HepG2 (cell line): ENCODE data around the gene RTBDN. TPM values are rescaled to one million over a fixed set of nuclear protein-coding genes. Genes with fewer than 3 reads are reported as not detected.
A peak's percentile ranks its signal among the peaks of the same experiment; 100 is the strongest.

ENCODE experiments used
- CBX1 ChIP-seq: IDR thresholded peaks from one replicate; pipeline ENCODE4 v1.6.1; 2016; ENCODE audit warnings: antibody characterized with exemption, low read depth
- CBX5 ChIP-seq: sonication (generic); formaldehyde crosslinking; IDR thresholded peaks from 2 replicates; pipeline ENCODE4 v1.4.0; 2020; ENCODE audit warnings: missing genetic modification reagents, borderline replicate concordance
- HMG20A ChIP-seq: IDR thresholded peaks from 2 replicates; pipeline ENCODE4 v1.6.1; 2016; ENCODE audit warnings: borderline replicate concordance
- HNRNPK ChIP-seq: fragments of 200-400 bp; formaldehyde crosslinking; IDR thresholded peaks from 2 replicates; pipeline ENCODE4 v1.6.1; 2018; ENCODE audit warnings: low read length, low read depth, moderate library complexity, mild to moderate bottlenecking; ENCODE audit not compliant: poor library complexity, severe bottlenecking
- MXD4 ChIP-seq: IDR thresholded peaks from 2 replicates; pipeline ENCODE4 v1.6.1; 2016; ENCODE audit warnings: mild to moderate bottlenecking, missing biosample characterization, missing genetic modification reagents
- NFATC3 ChIP-seq: sonication (generic); formaldehyde crosslinking; IDR thresholded peaks from 2 replicates; pipeline ENCODE4 v1.5.1; 2020; ENCODE audit warnings: mild to moderate bottlenecking, missing genetic modification reagents
- NFRKB ChIP-seq: fragments of 450-650 bp; IDR thresholded peaks from 2 replicates; pipeline ENCODE4 v1.6.1; 2017
- RXRB ChIP-seq: IDR thresholded peaks from 2 replicates; pipeline ENCODE4 v1.6.1; 2016; ENCODE audit warnings: borderline replicate concordance, missing genetic modification reagents, missing compliant biosample characterization
- ZFP36 ChIP-seq: fragments of 150-350 bp; IDR thresholded peaks from 2 replicates; pipeline ENCODE4 v1.6.1; 2018; ENCODE audit warnings: borderline replicate concordance, low read length, low read depth; ENCODE audit not compliant: partially characterized antibody
- ZNF143 ChIP-seq: sonication (generic); formaldehyde crosslinking; IDR thresholded peaks from 2 replicates; pipeline ENCODE4 v1.4.0; 2020; ENCODE audit warnings: missing genetic modification reagents
- ZNF234 ChIP-seq: sonication (generic); formaldehyde crosslinking; conservative IDR thresholded peaks from 2 replicates; pipeline ENCODE4 v1.5.1; 2020; ENCODE audit warnings: mild to moderate bottlenecking, missing genetic modification reagents
- ZNF431 ChIP-seq: sonication (generic); formaldehyde crosslinking; IDR thresholded peaks from 2 replicates; pipeline ENCODE4 v1.9.0; 2022; ENCODE audit warnings: missing genetic modification reagents, low read depth, mild to moderate bottlenecking, borderline replicate concordance
- ZNF749 ChIP-seq: sonication (generic); formaldehyde crosslinking; IDR thresholded peaks from 2 replicates; pipeline ENCODE4 v1.8.0; 2022; ENCODE audit warnings: mild to moderate bottlenecking, missing genetic modification reagents, moderate library complexity, borderline replicate concordance
- polyA plus RNA-seq, 8 experiments: library from polyadenylated mRNA; depleted of rRNA in 3 of 8; stranded (reverse) in 7 of 8; unstranded in 1 of 8; fragments of >200 nt; fragmentation: Illumina TruSeq in 4 of 8; extraction: Trizol in 4 of 8; gene quantifications; 2 replicates each; pipeline versions ENCODE4 v1.2.1 to v1.2.3, GENCODE V29; 2011 to 2016; ENCODE audit warnings: low read depth in 4 of 8, missing spikeins in 1 of 8, mixed read lengths in 1 of 8; ENCODE audit not compliant: insufficient read depth in 1 of 8
- total RNA-seq, 5 experiments: library from RNA; depleted of rRNA; stranded (reverse); fragments of >200 nt; fragmentation: Illumina TruSeq; extraction: Trizol; gene quantifications; 2 replicates each; pipeline ENCODE4 v1.2.3, GENCODE V29; 2016; ENCODE audit warnings: low read depth in 1 of 5
- TF ChIP-seq, protein P1 (sequence below): fragments of 450-650 bp; IDR thresholded peaks from 2 replicates; pipeline ENCODE4 v1.6.1; 2017
- TF ChIP-seq, protein P2 (sequence below): IDR thresholded peaks from 2 replicates; pipeline ENCODE4 v1.6.1; 2016
- TF ChIP-seq, protein P3 (sequence below): sonication (generic); formaldehyde crosslinking; IDR thresholded peaks from 2 replicates; pipeline ENCODE4 v1.4.0; 2020; ENCODE audit warnings: mild to moderate bottlenecking, missing genetic modification reagents
- TF ChIP-seq, protein P4 (sequence below): sonication (generic); formaldehyde crosslinking; IDR thresholded peaks from 2 replicates; pipeline ENCODE4 v1.4.0; 2020; ENCODE audit warnings: mild to moderate bottlenecking, missing genetic modification reagents
- TF ChIP-seq, protein P5 (sequence below): sonication (generic); formaldehyde crosslinking; IDR thresholded peaks from 2 replicates; pipeline ENCODE4 v1.4.0; 2020; ENCODE audit warnings: missing genetic modification reagents
- TF ChIP-seq, protein P6 (sequence below): sonication (generic); formaldehyde crosslinking; IDR thresholded peaks from 2 replicates; pipeline ENCODE4 v1.4.0; 2020; ENCODE audit warnings: missing genetic modification reagents
- TF ChIP-seq, protein P7 (sequence below): IDR thresholded peaks from 2 replicates; pipeline ENCODE4 v1.6.1; 2016; ENCODE audit warnings: control low read depth

RTBDN gene
- total and polyA plus RNA-seq, 2 of the 13 experiments (the other 11 are each of a cell fraction or from before 2014, with no cell fraction given), result 0.27 to 0.48 TPM

DNA sequence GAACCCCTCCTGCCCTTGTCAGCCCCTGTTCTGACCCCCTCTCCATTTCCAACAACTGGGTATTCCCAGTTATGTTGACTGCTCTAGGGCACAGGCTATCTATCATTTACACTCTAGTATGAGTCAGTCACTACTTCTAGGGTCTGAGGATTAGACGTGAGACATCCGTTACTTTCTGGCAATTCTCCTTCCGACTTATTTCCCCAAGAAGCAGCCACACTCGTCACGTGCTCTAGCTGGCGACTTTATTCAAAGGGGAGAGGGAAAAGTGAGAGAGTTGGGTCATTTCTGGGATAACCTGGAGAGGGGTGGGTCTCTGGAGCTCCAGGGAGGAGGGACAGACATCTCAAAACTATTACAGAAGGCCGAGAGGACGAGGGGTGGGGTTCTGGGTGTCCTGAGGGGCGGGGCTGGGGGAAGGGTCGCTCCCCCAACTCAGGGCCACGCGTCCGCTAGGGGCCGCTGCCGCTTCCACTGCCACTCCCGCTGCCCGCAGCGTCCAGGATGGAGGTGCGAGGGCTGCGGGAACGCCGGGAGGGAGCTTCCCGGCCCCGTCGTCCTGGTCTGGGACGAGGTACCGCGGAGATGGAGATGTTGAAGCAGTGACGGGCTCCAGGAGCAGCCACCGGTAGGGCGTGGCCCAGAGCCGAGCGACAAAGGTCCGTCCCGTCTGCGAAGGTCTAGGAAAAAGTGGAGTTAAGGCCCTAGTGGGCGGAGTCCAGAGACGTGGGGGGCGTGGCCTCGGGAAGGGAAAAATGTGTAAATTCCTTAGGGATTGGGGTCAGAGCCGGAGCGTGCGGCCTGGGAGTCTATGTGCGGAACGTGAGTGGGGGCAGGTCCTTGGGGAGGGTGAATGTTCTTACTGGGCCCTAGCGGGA, 8.9 kb downstream of the RTBDN start (continued):
- TF ChIP-seq, protein P1, sequence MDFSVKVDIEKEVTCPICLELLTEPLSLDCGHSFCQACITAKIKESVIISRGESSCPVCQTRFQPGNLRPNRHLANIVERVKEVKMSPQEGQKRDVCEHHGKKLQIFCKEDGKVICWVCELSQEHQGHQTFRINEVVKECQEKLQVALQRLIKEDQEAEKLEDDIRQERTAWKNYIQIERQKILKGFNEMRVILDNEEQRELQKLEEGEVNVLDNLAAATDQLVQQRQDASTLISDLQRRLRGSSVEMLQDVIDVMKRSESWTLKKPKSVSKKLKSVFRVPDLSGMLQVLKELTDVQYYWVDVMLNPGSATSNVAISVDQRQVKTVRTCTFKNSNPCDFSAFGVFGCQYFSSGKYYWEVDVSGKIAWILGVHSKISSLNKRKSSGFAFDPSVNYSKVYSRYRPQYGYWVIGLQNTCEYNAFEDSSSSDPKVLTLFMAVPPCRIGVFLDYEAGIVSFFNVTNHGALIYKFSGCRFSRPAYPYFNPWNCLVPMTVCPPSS, result no peak
- TF ChIP-seq, protein P2, sequence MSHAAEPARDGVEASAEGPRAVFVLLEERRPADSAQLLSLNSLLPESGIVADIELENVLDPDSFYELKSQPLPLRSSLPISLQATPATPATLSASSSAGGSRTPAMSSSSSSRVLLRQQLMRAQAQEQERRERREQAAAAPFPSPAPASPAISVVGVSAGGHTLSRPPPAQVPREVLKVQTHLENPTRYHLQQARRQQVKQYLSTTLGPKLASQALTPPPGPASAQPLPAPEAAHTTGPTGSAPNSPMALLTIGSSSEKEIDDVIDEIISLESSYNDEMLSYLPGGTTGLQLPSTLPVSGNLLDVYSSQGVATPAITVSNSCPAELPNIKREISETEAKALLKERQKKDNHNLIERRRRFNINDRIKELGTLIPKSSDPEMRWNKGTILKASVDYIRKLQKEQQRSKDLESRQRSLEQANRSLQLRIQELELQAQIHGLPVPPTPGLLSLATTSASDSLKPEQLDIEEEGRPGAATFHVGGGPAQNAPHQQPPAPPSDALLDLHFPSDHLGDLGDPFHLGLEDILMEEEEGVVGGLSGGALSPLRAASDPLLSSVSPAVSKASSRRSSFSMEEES (CRISPR knock-in tag), result 0 out of 2 replicates have a peak, but pooled peaks have one; percentile 35
- no peak for TF ChIP-seq ZNF143 (CRISPR knock-in tag)
- TF ChIP-seq ZNF431 (CRISPR knock-in tag), result no peak
- TF ChIP-seq, protein P3, sequence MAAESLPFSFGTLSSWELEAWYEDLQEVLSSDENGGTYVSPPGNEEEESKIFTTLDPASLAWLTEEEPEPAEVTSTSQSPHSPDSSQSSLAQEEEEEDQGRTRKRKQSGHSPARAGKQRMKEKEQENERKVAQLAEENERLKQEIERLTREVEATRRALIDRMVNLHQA (CRISPR knock-in tag), result no peak
- TF ChIP-seq, protein P4, sequence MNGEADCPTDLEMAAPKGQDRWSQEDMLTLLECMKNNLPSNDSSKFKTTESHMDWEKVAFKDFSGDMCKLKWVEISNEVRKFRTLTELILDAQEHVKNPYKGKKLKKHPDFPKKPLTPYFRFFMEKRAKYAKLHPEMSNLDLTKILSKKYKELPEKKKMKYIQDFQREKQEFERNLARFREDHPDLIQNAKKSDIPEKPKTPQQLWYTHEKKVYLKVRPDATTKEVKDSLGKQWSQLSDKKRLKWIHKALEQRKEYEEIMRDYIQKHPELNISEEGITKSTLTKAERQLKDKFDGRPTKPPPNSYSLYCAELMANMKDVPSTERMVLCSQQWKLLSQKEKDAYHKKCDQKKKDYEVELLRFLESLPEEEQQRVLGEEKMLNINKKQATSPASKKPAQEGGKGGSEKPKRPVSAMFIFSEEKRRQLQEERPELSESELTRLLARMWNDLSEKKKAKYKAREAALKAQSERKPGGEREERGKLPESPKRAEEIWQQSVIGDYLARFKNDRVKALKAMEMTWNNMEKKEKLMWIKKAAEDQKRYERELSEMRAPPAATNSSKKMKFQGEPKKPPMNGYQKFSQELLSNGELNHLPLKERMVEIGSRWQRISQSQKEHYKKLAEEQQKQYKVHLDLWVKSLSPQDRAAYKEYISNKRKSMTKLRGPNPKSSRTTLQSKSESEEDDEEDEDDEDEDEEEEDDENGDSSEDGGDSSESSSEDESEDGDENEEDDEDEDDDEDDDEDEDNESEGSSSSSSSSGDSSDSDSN (CRISPR knock-in tag), result peak; percentile 48; the same call in 1 of the 2 replicates
- no peak for TF ChIP-seq CBX1
- TF ChIP-seq ZFP36, result no peak
- 0 out of 2 replicates have a peak, but pooled peaks have one; percentile 28 for TF ChIP-seq RXRB (CRISPR knock-in tag)
- TF ChIP-seq HNRNPK, result peak; percentile 50
- TF ChIP-seq HMG20A (CRISPR knock-in tag), result no peak
- TF ChIP-seq, protein P5, sequence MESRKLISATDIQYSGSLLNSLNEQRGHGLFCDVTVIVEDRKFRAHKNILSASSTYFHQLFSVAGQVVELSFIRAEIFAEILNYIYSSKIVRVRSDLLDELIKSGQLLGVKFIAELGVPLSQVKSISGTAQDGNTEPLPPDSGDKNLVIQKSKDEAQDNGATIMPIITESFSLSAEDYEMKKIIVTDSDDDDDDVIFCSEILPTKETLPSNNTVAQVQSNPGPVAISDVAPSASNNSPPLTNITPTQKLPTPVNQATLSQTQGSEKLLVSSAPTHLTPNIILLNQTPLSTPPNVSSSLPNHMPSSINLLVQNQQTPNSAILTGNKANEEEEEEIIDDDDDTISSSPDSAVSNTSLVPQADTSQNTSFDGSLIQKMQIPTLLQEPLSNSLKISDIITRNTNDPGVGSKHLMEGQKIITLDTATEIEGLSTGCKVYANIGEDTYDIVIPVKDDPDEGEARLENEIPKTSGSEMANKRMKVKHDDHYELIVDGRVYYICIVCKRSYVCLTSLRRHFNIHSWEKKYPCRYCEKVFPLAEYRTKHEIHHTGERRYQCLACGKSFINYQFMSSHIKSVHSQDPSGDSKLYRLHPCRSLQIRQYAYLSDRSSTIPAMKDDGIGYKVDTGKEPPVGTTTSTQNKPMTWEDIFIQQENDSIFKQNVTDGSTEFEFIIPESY (CRISPR knock-in tag), result 0 out of 2 replicates have a peak, but pooled peaks have one; percentile 15
- TF ChIP-seq NFRKB, result no peak
- no peak for TF ChIP-seq ZNF749 (CRISPR knock-in tag)
- no peak for TF ChIP-seq ZNF234 (CRISPR knock-in tag)
- TF ChIP-seq, protein P6, sequence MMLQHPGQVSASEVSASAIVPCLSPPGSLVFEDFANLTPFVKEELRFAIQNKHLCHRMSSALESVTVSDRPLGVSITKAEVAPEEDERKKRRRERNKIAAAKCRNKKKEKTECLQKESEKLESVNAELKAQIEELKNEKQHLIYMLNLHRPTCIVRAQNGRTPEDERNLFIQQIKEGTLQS (CRISPR knock-in tag), result no peak
- TF ChIP-seq, protein P7, sequence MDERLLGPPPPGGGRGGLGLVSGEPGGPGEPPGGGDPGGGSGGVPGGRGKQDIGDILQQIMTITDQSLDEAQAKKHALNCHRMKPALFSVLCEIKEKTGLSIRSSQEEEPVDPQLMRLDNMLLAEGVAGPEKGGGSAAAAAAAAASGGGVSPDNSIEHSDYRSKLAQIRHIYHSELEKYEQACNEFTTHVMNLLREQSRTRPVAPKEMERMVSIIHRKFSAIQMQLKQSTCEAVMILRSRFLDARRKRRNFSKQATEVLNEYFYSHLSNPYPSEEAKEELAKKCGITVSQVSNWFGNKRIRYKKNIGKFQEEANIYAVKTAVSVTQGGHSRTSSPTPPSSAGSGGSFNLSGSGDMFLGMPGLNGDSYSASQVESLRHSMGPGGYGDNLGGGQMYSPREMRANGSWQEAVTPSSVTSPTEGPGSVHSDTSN, result no peak
- TF ChIP-seq MXD4 (CRISPR knock-in tag), result 0 out of 2 replicates have a peak, but pooled peaks have one; percentile 46
- 0 out of 2 replicates have a peak, but pooled peaks have one; percentile 47 for TF ChIP-seq CBX5 (CRISPR knock-in tag)
- no peak for TF ChIP-seq NFATC3 (CRISPR knock-in tag)
